ENCODE measurements around the gene CFAP73. TPM values are rescaled to one million over a fixed set of nuclear protein-coding genes. Genes with fewer than 3 reads are reported as not detected.

Gene CFAP73
- total and polyA plus RNA-seq, 2 of the 8 experiments (the other 6 are each of a cell fraction or from before 2014, with no cell fraction given) = 0.45 to 0.56 TPM

DNA sequence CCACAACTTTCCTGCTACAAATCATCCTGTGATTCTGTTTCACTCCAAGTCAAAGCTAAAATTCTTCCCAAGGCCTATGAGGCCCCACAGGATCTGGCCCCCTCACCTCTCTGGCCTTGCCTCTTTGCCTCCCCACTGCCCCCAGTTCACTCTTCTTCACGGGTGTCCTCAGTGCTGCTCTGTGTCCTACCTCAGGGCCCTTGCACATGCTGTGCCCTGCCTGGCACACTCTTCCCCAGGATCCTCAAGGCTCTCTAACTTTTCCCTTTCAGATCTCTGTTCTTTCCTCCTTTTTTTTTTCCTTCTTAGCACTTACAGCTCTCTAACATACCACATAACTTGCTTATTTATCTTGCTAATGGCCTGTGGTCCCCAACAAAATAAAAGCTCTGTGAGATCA is 43.2 kb upstream of the CFAP73 start:
- WGBS, 2 experiments (ENCODE audit: extremely low coverage in 1 of 2, insufficient coverage in 1 of 2, insufficient read length in 1 of 2, insufficient replicate concordance in 2 of 2, low coverage in 1 of 2, low lambda C conversion rate in 2 of 2, missing lambda C conversion rate in 1 of 2) = 88% methylated on average over 1 of the region's 1 CpG; no CpG with 5 or more reads in 1 of the 2 experiments
- H2BK120ac ChIP-seq (replicated peaks; ENCODE audit: low read depth, low read length) = no peak overlapping the region
- no peak overlapping the region for H2BK12ac ChIP-seq (ENCODE audit: low read depth, low read length)

More for the DNA sequence above, 43.2 kb upstream of the CFAP73 start:
- Histone ChIP-seq H4K91ac (replicated peaks; ENCODE audit: insufficient read length, low read length) (no peak overlapping the region), H3K27me3 (replicated peaks in 1 of 4; ENCODE audit: control insufficient read depth in 3 of 4, extremely low read depth in 1 of 4, insufficient read depth in 3 of 4, low read length in 3 of 4) (0 out of 7 replicates have a peak, but pooled peaks cover 0 to 2% (median 0%) of the 10 kb centered on the region in 4 experiments), H3K23me2 (ENCODE audit: low read depth, low read length) (peaks cover 2% of the 10 kb centered on the region; the same call in 1 of the 2 replicates), H3K79me2 (ENCODE audit: control insufficient read depth in 1 of 2, insufficient read depth in 2 of 2, low read length in 2 of 2) (no peaks in the 10 kb centered on the region), H2BK15ac (ENCODE audit: low read length) (no peak overlapping the region), H3K4ac (replicated peaks; ENCODE audit: insufficient read length, low read depth, low read length) (no peak overlapping the region), H3K23ac (ENCODE audit: insufficient read length) (no peak overlapping the region), H3K4me2 (ENCODE audit: insufficient read depth in 1 of 2, low read depth in 2 of 2, low read length in 2 of 2) (no peak overlapping the region), H4K8ac (ENCODE audit: extremely low read depth, insufficient read depth, low read length) (no peak overlapping the region), H4K5ac (ENCODE audit: insufficient read length, low read depth, low read length) (no peak overlapping the region), H2AFZ (ENCODE audit: low read length) (no peak overlapping the region), H3K9ac (replicated peaks in 1 of 4; ENCODE audit: extremely low read depth in 1 of 4, low read depth in 3 of 4, low read length in 3 of 4) (no peak overlapping the region), H2AK5ac (ENCODE audit: low read depth, low read length) (no peak overlapping the region), H2BK5ac (ENCODE audit: low read depth, low read length) (no peak overlapping the region), H3K18ac (ENCODE audit: extremely low read depth, low read length) (no peak overlapping the region), H3K36me3 (ENCODE audit: control insufficient read depth in 2 of 4, insufficient read depth in 4 of 4, low read length in 3 of 4) (no peaks in the 10 kb centered on the region), H3K4me3 (ENCODE audit: extremely low read depth in 1 of 4, insufficient read depth in 2 of 4, low read depth in 3 of 4, low read length in 4 of 4) (no peak overlapping the region), H3K27ac (ENCODE audit: low read depth, low read length) (no peak overlapping the region), H3K56ac (replicated peaks; ENCODE audit: insufficient read length, low read depth, low read length) (no peak overlapping the region), H4K20me1 (replicated peaks in 1 of 2; ENCODE audit: control insufficient read depth in 1 of 2, insufficient read depth in 2 of 2, low read length in 2 of 2) (no peaks in the 10 kb centered on the region), H3K9me3 (ENCODE audit: insufficient read depth in 2 of 2, low read depth in 1 of 2, low read length in 1 of 2) (no peaks in the 10 kb centered on the region), H3K14ac (ENCODE audit: insufficient read length) (no peak overlapping the region), H2BK20ac (ENCODE audit: low read length) (no peak overlapping the region), H3K79me1 (ENCODE audit: low read depth, low read length) (no peaks in the 10 kb centered on the region), H3K4me1 (replicated peaks in 1 of 4; ENCODE audit: control insufficient read depth in 3 of 4, insufficient read depth in 4 of 4, low read length in 3 of 4) (peaks cover 0 to 3% (median 1%) of the 10 kb centered on the region in 4 experiments; a peak in 2 of 7 replicates)
- DNase-seq (ENCODE audit: low read depth in 1 of 2, low spot score in 2 of 2) (no peak), FAIRE-seq (no peak)
- CTCF ChIA-PET (ENCODE audit: partially characterized antibody) = interaction anchor here (0.6 to 2.5 kb wide), 14 partner anchors 9 to 723 kb away, joined by 3 to 14 read pairs (median 4); no protein-coding TSS in a partner anchor
- POLR2A ChIA-PET (ENCODE audit: partially characterized antibody) = interaction anchor here (0.7 to 4.4 kb wide), 4 partner anchors 14 to 40 kb away, joined by 3 to 14 read pairs (median 4); partner anchors contain the start of gene RASAL1
- peak; percentile 47; the same call in 1 of the 2 replicates for TF ChIP-seq KDM1A (IDR thresholded peaks at IDR 0.05; ENCODE audit: borderline replicate concordance, low read length)
- TF ChIP-seq CTBP2 (IDR thresholded peaks at IDR 0.05; ENCODE audit: borderline replicate concordance, insufficient read depth, insufficient read length, low read length) = no peak

Measured in H1 (cell line).